GM18861 (cell line): ENCODE data around the gene AKAP12.
"Not testable (repeated sequence)": the region's sequence is repeated elsewhere in the genome, so short reads cannot be mapped to it uniquely, and the experiment has no call there.

Experiments
- ATAC-seq: cut with Tn5 transposase; IDR thresholded peaks from one replicate; pipeline ENCODE4 v1.9.1; 2021; ENCODE audit not compliant: unreplicated experiment

AKAP12 gene

GRCh38 chr6:151339369-151339768 lies 99.6 kb downstream of the AKAP12 start:
- no peak for ATAC-seq

GRCh38 chr6:151340219-151340978 lies 100.6 kb downstream of the AKAP12 start:
- no peak for ATAC-seq

- no peak for ATAC-seq
Measured at GRCh38 chr6:151341476-151342195, 101.9 kb downstream of the AKAP12 start.

- not testable (repeated sequence) for ATAC-seq
Measured at GRCh38 chr6:151342750-151343149, 103.0 kb downstream of the AKAP12 start.

GRCh38 chr6:151349651-151350270 lies 110.0 kb downstream of the AKAP12 start:
- no peak for ATAC-seq

- no peak for ATAC-seq
Measured at GRCh38 chr6:151350442-151351145, 110.8 kb downstream of the AKAP12 start.

- no peak for ATAC-seq
Measured at GRCh38 chr6:151351146-151351700, 111.5 kb downstream of the AKAP12 start.

GRCh38 chr6:151351731-151352130 lies 112.0 kb downstream of the AKAP12 start:
- no peak for ATAC-seq

GRCh38 chr6:151352410-151353396 lies 112.9 kb downstream of the AKAP12 start:
- ATAC-seq = no peak

- no peak for ATAC-seq
Measured at GRCh38 chr6:151353795-151354194, 114.0 kb downstream of the AKAP12 start.

- ATAC-seq = not testable (repeated sequence)
Measured at GRCh38 chr6:151356983-151357382, 117.2 kb downstream of the AKAP12 start.

- ATAC-seq = no peak
Measured at GRCh38 chr6:151357758-151358436, 118.1 kb downstream of the AKAP12 start.

GRCh38 chr6:151358475-151358874 lies 118.7 kb downstream of the AKAP12 start:
- ATAC-seq = no peak

- ATAC-seq = no peak
Measured at GRCh38 chr6:151359486-151359885, 119.7 kb downstream of the AKAP12 start.

GRCh38 chr6:151365233-151365632 lies 125.5 kb downstream of the AKAP12 start:
- ATAC-seq = no peak

- ATAC-seq = no peak
Measured at GRCh38 chr6:151370509-151371078, 130.8 kb downstream of the AKAP12 start.

- ATAC-seq = no peak
Measured at GRCh38 chr6:151372164-151372563, 132.4 kb downstream of the AKAP12 start.

GRCh38 chr6:151374036-151374683 lies 134.4 kb downstream of the AKAP12 start:
- ATAC-seq = no peak
